ENCODE data around the gene SPCS3.
A peak's percentile ranks its signal among the peaks of the same experiment; 100 is the strongest.
"Not testable (repeated sequence)": the region's sequence is repeated elsewhere in the genome, so short reads cannot be mapped to it uniquely, and the experiment has no call there.

SPCS3 gene

GRCh38 chr4:176319704-176320339 is at the start of gene SPCS3:
Gene SPCS3, plus strand, starts transcription at chr4:176319966. Its CDS starts 111 bp downstream, at chr4:176320077.
- DNase-seq: peak; percentile 83

- peak; percentile 73 for DNase-seq
Measured at GRCh38 chr4:176270669-176271068, 49.1 kb upstream of the SPCS3 start.

GRCh38 chr4:176271749-176272148 is 48.0 kb upstream of the SPCS3 start:
- DNase-seq: no peak

- no peak for DNase-seq
Measured at GRCh38 chr4:176272799-176273198, 47.0 kb upstream of the SPCS3 start.

- DNase-seq: no peak
Measured at GRCh38 chr4:176273736-176274135, 46.0 kb upstream of the SPCS3 start.

- no peak for DNase-seq
Measured at GRCh38 chr4:176274441-176274840, 45.3 kb upstream of the SPCS3 start.

- no peak for DNase-seq
Measured at GRCh38 chr4:176276710-176277109, 43.1 kb upstream of the SPCS3 start.

GRCh38 chr4:176277162-176277904 is 42.4 kb upstream of the SPCS3 start:
- DNase-seq: peak; percentile 35

GRCh38 chr4:176279560-176279959 is 40.2 kb upstream of the SPCS3 start:
- not testable (repeated sequence) for DNase-seq

GRCh38 chr4:176286728-176287127 is 33.0 kb upstream of the SPCS3 start:
- no peak for DNase-seq

- DNase-seq: no peak
Measured at GRCh38 chr4:176287546-176287945, 32.2 kb upstream of the SPCS3 start.

GRCh38 chr4:176288020-176288419 is 31.7 kb upstream of the SPCS3 start:
- no peak for DNase-seq

GRCh38 chr4:176289561-176289960 is 30.2 kb upstream of the SPCS3 start:
- DNase-seq: no peak

GRCh38 chr4:176290520-176290919 is 29.2 kb upstream of the SPCS3 start:
- DNase-seq: no peak

- no peak for DNase-seq
Measured at GRCh38 chr4:176291748-176292147, 28.0 kb upstream of the SPCS3 start.

GRCh38 chr4:176292920-176293319 is 26.8 kb upstream of the SPCS3 start:
- no peak for DNase-seq

- no peak for DNase-seq
Measured at GRCh38 chr4:176293660-176294059, 26.1 kb upstream of the SPCS3 start.

- not testable (repeated sequence) for DNase-seq
Measured at GRCh38 chr4:176295907-176296306, 23.9 kb upstream of the SPCS3 start.

- DNase-seq: no peak
Measured at GRCh38 chr4:176298664-176299063, 21.1 kb upstream of the SPCS3 start.

GRCh38 chr4:176300036-176300435 is 19.7 kb upstream of the SPCS3 start:
- no peak for DNase-seq

GRCh38 chr4:176300565-176300964 is 19.2 kb upstream of the SPCS3 start:
- no peak for DNase-seq

GRCh38 chr4:176302283-176303275 is 17.2 kb upstream of the SPCS3 start:
- no peak for DNase-seq

- no peak for DNase-seq
Measured at GRCh38 chr4:176303938-176304337, 15.8 kb upstream of the SPCS3 start.
